ENCODE results near the gene MEGF8. TPM values are rescaled to one million over a fixed set of nuclear protein-coding genes. Genes with fewer than 3 reads are reported as not detected.

Gene MEGF8
- total RNA-seq, 8 experiments from 2014 or later: 9.8 to 72.2 (median 28.7) TPM

GRCh38 chr19:42401365-42402303 lies 76.2 kb downstream of the MEGF8 start:
- 0 to 20% (median 0%) methylated on average over 1 to 15 of the region's 80 CpGs; no CpG with 5 or more reads in 5 of the 10 experiments for WGBS, 10 experiments
- peak; percentile 54 to 79 (median 76) for ATAC-seq (replicated peaks in 6 of 8)
- peaks cover 9 to 21% of the 10 kb centered on the region in 2 donors for H3K4me1 ChIP-seq (replicated peaks in 1 of 2)
- H3K4me3 ChIP-seq: peak overlapping the region; percentile 50 to 74 (median 64)
- H3K27ac ChIP-seq: peak overlapping the region; percentile 74 to 76
- in situ Hi-C loops (cut with MboI; ENCODE audit: low pct_unique_long_range_greater_than_20kb in 2 of 9, low sequenced_read_pairs in 9 of 9, unreplicated experiment in 9 of 9): no loop called here

- Histone ChIP-seq H3K4me3 (peak overlapping the region; percentile 50 to 74 (median 64)), H3K27ac (peak overlapping the region; percentile 74 to 76), H3K4me1 (replicated peaks in 1 of 2) (peaks cover 9 to 19% of the 10 kb centered on the region in 2 donors)
- in situ Hi-C loops (cut with MboI; ENCODE audit: low pct_unique_long_range_greater_than_20kb in 2 of 9, low sequenced_read_pairs in 9 of 9, unreplicated experiment in 9 of 9): no loop called here
- 49 to 70% methylated on average over 6 to 8 of the region's 34 CpGs; no CpG with 5 or more reads in 8 of the 10 experiments for whole genome bisulfite sequencing, 10 experiments
- ATAC-seq (replicated peaks in 6 of 8): peak in 2 of 8 experiments; percentile 0 to 1
These were observed 77.1 kb downstream of the MEGF8 start for GRCh38 chr19:42402376-42403116.

- in situ Hi-C loops (cut with MboI; ENCODE audit: low pct_unique_long_range_greater_than_20kb in 2 of 9, low sequenced_read_pairs in 9 of 9, unreplicated experiment in 9 of 9): no loop called here
These were observed 78.2 kb downstream of the MEGF8 start for GRCh38 chr19:42403586-42403985.

GRCh38 chr19:42406111-42406510 lies 80.7 kb downstream of the MEGF8 start:
- no peak for ATAC-seq (replicated peaks in 6 of 8)
- peaks cover 28 to 31% of the 10 kb centered on the region in 2 donors for H3K4me1 ChIP-seq (replicated peaks in 1 of 2)
- no peak overlapping the region for H3K4me3 ChIP-seq
- in situ Hi-C loops (cut with MboI; ENCODE audit: low pct_unique_long_range_greater_than_20kb in 2 of 9, low sequenced_read_pairs in 9 of 9, unreplicated experiment in 9 of 9): no loop called here
- WGBS, 10 experiments: 33 to 94% (median 73%) methylated on average over 1 to 6 of the region's 11 CpGs; no CpG with 5 or more reads in 7 of the 10 experiments
- no peak overlapping the region for H3K27ac ChIP-seq

More at GRCh38 chr19:42403586-42403985, 78.2 kb downstream of the MEGF8 start:
- H3K27ac ChIP-seq: no peak overlapping the region
- no peak overlapping the region for H3K4me3 ChIP-seq
- no peak for ATAC-seq (replicated peaks in 6 of 8)
- 80 to 100% (median 100%) methylated on average over 1 to 9 of the region's 10 CpGs for WGBS, 10 experiments
- H3K4me1 ChIP-seq (replicated peaks in 1 of 2): peaks cover 18 to 22% of the 10 kb centered on the region in 2 donors

- H3K27ac ChIP-seq: peak overlapping the region in 1 of 2 donors; percentile 58
- no peak for ATAC-seq (replicated peaks in 6 of 8)
- peaks cover 23 to 31% of the 10 kb centered on the region in 2 donors for H3K4me1 ChIP-seq (replicated peaks in 1 of 2)
- no peak overlapping the region for H3K4me3 ChIP-seq
- in situ Hi-C loops (cut with MboI; ENCODE audit: low pct_unique_long_range_greater_than_20kb in 2 of 9, low sequenced_read_pairs in 9 of 9, unreplicated experiment in 9 of 9): no loop called here
- WGBS, 10 experiments: 100% methylated on average over 1 to 4 of the region's 30 CpGs; no CpG with 5 or more reads in 8 of the 10 experiments
These were observed 81.8 kb downstream of the MEGF8 start for GRCh38 chr19:42407085-42407815.

GRCh38 chr19:42407816-42408175 lies 82.4 kb downstream of the MEGF8 start:
- H3K27ac ChIP-seq: peak overlapping the region in 1 of 2 donors; percentile 58
- WGBS, 10 experiments: 98% methylated on average over 8 of the region's 10 CpGs; no CpG with 5 or more reads in 9 of the 10 experiments
- in situ Hi-C loops (cut with MboI; ENCODE audit: low pct_unique_long_range_greater_than_20kb in 2 of 9, low sequenced_read_pairs in 9 of 9, unreplicated experiment in 9 of 9): no loop called here
- ATAC-seq (replicated peaks in 6 of 8): no peak
- H3K4me1 ChIP-seq (replicated peaks in 1 of 2): peaks cover 18 to 27% of the 10 kb centered on the region in 2 donors
- no peak overlapping the region for H3K4me3 ChIP-seq

- ATAC-seq (replicated peaks in 6 of 8): peak; percentile 4 to 85 (median 42)
These were observed 84.0 kb downstream of the MEGF8 start for GRCh38 chr19:42409477-42409876.

GRCh38 chr19:42410371-42410770 lies 84.9 kb downstream of the MEGF8 start:
- no peak for ATAC-seq (replicated peaks in 6 of 8)
- WGBS, 10 experiments: 80 to 93% (median 86%) methylated on average over 2 to 11 of the region's 30 CpGs; no CpG with 5 or more reads in 7 of the 10 experiments
- Histone ChIP-seq H3K4me1 (replicated peaks in 1 of 2) (peaks cover 17 to 25% of the 10 kb centered on the region in 2 donors), H3K4me3 (no peak overlapping the region), H3K27ac (no peak overlapping the region)
- in situ Hi-C loops (cut with MboI; ENCODE audit: low pct_unique_long_range_greater_than_20kb in 2 of 9, low sequenced_read_pairs in 9 of 9, unreplicated experiment in 9 of 9): no loop called here

More at GRCh38 chr19:42409477-42409876, 84.0 kb downstream of the MEGF8 start:
- H3K4me1 ChIP-seq (replicated peaks in 1 of 2): peaks cover 17 to 25% of the 10 kb centered on the region in 2 donors
- 43 to 100% (median 82%) methylated on average over 1 to 4 of the region's 6 CpGs; no CpG with 5 or more reads in 6 of the 10 experiments for whole genome bisulfite sequencing, 10 experiments
- in situ Hi-C loops (cut with MboI; ENCODE audit: low pct_unique_long_range_greater_than_20kb in 2 of 9, low sequenced_read_pairs in 9 of 9, unreplicated experiment in 9 of 9): no loop called here
- peak overlapping the region in 1 of 2 donors; percentile 45 for H3K27ac ChIP-seq
- no peak overlapping the region for H3K4me3 ChIP-seq

- Histone ChIP-seq H3K4me3 (no peak overlapping the region), H3K27ac (no peak overlapping the region), H3K4me1 (replicated peaks in 1 of 2) (peaks cover 17 to 25% of the 10 kb centered on the region in 2 donors)
- in situ Hi-C loops (cut with MboI; ENCODE audit: low pct_unique_long_range_greater_than_20kb in 2 of 9, low sequenced_read_pairs in 9 of 9, unreplicated experiment in 9 of 9): no loop called here
- 40 to 100% (median 100%) methylated on average over 1 to 5 of the region's 8 CpGs; no CpG with 5 or more reads in 3 of the 10 experiments for WGBS, 10 experiments
- ATAC-seq (replicated peaks in 6 of 8): no peak
These were observed 86.2 kb downstream of the MEGF8 start for GRCh38 chr19:42411581-42412178.

- H3K27ac ChIP-seq: no peak overlapping the region
- H3K4me1 ChIP-seq (replicated peaks in 1 of 2): peaks cover 17 to 25% of the 10 kb centered on the region in 2 donors
- peak; percentile 32 to 97 (median 56) for ATAC-seq (replicated peaks in 6 of 8)
- in situ Hi-C loops (cut with MboI; ENCODE audit: low pct_unique_long_range_greater_than_20kb in 2 of 9, low sequenced_read_pairs in 9 of 9, unreplicated experiment in 9 of 9): no loop called here
- no peak overlapping the region for H3K4me3 ChIP-seq
- 0 to 100% (median 29%) methylated on average over 1 to 4 of the region's 7 CpGs; no CpG with 5 or more reads in 5 of the 10 experiments for WGBS, 10 experiments
These were observed 86.8 kb downstream of the MEGF8 start for GRCh38 chr19:42412227-42412626.

- Histone ChIP-seq H3K4me3 (no peak overlapping the region), H3K4me1 (replicated peaks in 1 of 2) (peaks cover 17 to 25% of the 10 kb centered on the region in 2 donors), H3K27ac (no peak overlapping the region)
- ATAC-seq (replicated peaks in 6 of 8): peak in 6 of 8 experiments; percentile 3 to 17 (median 8)
- WGBS, 10 experiments: 88 to 100% methylated on average over 1 to 3 of the region's 4 CpGs; no CpG with 5 or more reads in 8 of the 10 experiments
- in situ Hi-C loops (cut with MboI; ENCODE audit: low pct_unique_long_range_greater_than_20kb in 2 of 9, low sequenced_read_pairs in 9 of 9, unreplicated experiment in 9 of 9): no loop called here
These were observed 87.2 kb downstream of the MEGF8 start for GRCh38 chr19:42412661-42413076.

GRCh38 chr19:42419309-42419708 lies 93.9 kb downstream of the MEGF8 start:
- 100% methylated on average over 2 of the region's 6 CpGs; no CpG with 5 or more reads in 9 of the 10 experiments for WGBS, 10 experiments
- H3K4me1 ChIP-seq (replicated peaks in 1 of 2): peaks cover 13 to 14% of the 10 kb centered on the region in 2 donors
- H3K4me3 ChIP-seq: no peak overlapping the region
- in situ Hi-C loops (cut with MboI; ENCODE audit: low pct_unique_long_range_greater_than_20kb in 2 of 9, low sequenced_read_pairs in 9 of 9, unreplicated experiment in 9 of 9): no loop called here
- ATAC-seq (replicated peaks in 6 of 8): no peak
- H3K27ac ChIP-seq: no peak overlapping the region

Data from motor neuron (in vitro differentiated cells).